GDM1 (cell line): Measurements from ENCODE around the gene GCLM.
"Not testable (repeated sequence)": the region's sequence is repeated elsewhere in the genome, so short reads cannot be mapped to it uniquely, and the experiment has no call there.

Source experiments
- DNase-seq: peaks from one replicate; lab custom pipeline; 2025; lab: John Stamatoyannopoulos, UW

The GCLM gene

DNA sequence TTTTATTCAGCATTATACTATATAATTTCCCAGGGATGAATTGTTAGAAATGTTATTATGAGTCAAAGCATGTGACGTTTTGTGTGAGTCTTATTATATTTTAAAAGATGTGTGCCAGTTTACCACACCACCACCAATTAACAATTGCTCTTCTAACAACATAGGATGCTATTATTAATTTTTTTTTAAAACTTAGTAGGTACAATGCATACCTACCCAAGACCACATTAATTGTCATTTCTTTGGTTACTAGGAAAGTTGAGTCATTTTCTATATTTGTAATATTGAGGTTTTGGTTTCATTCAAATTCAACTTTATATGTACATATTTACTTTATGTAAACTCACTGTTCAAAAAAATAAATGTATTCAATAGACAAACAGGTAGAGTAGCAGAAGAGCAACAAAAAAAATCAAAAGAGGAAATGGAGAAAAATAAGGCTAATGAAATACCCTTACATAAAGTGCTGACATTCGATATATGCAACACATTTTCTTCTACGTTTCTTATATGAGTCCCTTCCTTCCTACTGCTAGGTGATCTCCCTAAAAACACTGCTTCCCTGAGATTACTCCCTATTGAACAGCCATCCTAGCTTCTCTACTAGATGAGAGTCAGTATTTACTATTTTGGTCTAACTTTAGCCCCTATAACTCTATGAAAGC, 9.6 kb downstream of the GCLM start:
- no peak for DNase-seq

DNA sequence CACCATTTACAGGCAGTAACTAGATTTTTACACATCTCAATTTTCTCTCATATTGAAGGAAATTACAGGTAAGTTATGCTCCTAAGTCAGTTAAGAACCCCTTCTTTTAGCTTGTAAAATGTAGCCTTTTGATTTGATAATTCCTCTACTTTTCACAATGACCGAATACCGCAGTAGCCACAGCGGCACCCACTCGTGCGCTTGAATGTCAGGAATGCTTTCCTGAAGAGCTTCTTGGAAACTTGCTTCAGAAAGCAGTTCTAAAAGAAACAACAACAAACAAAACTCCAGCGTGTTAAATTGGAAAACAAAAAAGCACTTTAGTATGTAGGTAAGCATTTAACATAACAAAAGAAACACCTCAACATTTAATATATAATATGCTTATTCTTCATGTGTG, 20.3 kb downstream of the GCLM start:
- no peak for DNase-seq

GRCh38 chr1:93882269-93882668, 27.0 kb downstream of the GCLM start:
- no peak for DNase-seq

DNA sequence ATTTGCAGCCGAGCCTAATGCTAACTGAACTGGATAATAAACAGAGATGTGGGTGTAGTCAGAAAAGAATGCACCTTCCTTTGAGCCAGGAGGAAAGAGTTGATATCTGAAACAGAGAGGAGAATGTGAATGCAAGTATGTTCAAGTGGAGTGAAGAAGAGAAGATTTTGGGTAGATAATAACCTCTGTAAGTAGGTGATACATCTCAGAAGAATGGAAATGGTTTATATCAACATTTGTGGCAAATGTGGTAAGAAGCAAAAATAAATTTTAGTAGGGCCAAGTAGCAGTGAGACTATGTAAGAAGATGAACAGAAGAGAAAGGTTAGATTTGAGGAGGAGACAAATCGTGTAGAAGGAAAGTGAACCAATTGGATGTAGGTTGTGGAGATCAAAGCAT, 28.5 kb downstream of the GCLM start:
- no peak for DNase-seq

- DNase-seq, result peak; percentile 76
Measured at GRCh38 chr1:93878889-93879586, 30.2 kb downstream of the GCLM start, which contains the start of gene DNTTIP2. TSS of gene DNTTIP2 (minus strand) at chr1:93879206. CDS start at chr1:93879148, 58 bp downstream.

GRCh38 chr1:93878501-93878888, 30.7 kb downstream of the GCLM start:
- DNase-seq, result no peak

- DNase-seq, result no peak
Measured at GRCh38 chr1:93877529-93877928, 31.7 kb downstream of the GCLM start.

DNA sequence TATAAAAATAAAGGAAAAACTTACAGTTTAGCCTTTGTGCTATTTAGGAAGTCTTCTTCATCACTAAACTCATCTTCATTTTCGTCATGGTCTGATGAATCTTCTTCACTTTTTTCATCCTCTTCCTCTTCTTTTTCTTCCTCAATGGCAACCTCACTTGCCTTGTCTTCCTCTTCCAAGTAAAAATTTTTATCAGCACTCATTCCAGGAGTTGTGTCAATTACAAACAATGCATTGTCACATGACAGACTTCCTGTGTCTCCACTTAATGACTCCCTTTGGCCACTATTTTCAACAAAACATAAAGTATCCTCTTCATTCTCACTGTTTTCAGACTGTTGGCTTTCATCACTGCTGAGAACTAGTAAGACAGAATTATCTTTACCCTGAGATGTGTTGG, 33.0 kb downstream of the GCLM start:
- DNase-seq, result no peak

DNA sequence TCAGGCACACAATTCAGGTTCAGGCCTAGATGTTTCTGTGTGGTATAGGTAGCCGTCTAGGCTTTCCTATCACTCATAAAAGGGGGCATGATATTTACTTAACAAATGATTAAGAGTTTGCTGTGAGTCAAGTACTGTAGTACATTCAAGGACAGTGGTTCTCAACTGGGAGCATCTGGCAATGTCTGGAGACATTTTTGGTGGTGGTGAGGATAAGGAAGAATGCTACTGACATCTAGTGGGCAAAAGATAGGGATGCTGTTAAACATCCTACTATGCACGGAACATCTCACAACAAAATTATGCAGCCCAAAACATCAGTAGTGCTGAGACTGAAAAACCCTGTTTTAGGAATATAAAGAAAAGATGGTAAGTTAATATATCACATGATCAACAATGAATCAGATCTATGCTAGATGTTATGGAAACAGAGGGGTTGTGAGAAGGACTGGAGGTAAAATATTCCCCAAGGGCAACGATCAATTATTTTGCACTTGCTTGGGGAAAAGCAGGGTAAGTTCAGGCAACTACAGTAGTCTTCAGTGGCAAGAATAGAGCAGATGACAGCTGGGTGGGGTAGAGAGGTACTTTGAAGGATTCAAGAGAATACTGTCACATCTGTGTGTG, 35.1 kb downstream of the GCLM start:
- DNase-seq, result no peak

GRCh38 chr1:93871366-93871765, 37.9 kb downstream of the GCLM start:
- DNase-seq, result no peak

GRCh38 chr1:93869653-93870052, 39.6 kb downstream of the GCLM start:
- no peak for DNase-seq

DNA sequence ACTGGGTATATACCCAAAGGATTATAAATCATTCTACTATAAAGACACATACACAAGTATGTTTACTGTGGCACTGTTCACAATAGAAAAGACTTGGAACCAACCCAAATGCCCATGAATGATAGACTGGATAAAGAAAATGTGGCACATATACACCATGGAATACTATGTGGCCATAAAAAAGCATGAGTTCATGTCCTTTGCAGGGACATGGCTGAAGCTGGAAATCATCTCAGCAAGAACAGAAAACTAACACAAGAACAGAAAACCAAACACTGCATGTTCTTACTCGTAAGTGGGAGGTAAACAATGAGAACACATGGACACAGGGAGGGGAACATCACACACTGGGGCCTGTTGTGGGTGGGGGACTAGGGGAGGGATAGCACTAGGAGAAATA, 40.7 kb downstream of the GCLM start:
- DNase-seq, result not testable (repeated sequence)

GRCh38 chr1:93865253-93865652, 44.0 kb downstream of the GCLM start:
- no peak for DNase-seq

DNA sequence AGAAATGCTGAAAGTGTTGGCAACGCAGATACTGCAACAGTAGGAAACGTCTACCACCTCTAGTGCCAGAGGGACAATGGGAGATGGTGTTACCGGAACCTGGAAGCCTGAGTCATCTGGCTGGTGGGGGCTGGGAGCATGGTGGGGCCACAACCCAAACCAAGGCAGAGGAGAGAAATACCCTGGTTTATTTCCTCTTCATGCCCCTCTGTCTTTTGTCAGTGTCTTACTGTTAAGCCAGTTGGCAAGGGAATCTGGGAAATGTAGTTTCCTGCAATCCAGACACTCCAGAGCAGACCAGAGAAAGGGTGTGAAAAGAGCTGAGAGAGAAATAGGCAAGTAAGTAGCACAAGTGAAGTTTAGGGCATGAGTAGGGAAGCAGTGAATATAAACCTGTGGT, 45.1 kb downstream of the GCLM start:
- DNase-seq, result no peak

GRCh38 chr1:93857653-93858052, 51.6 kb downstream of the GCLM start:
- not testable (repeated sequence) for DNase-seq

GRCh38 chr1:93855983-93856382, 53.2 kb downstream of the GCLM start:
- DNase-seq, result not testable (repeated sequence)

GRCh38 chr1:93853940-93854339, 55.3 kb downstream of the GCLM start:
- DNase-seq, result no peak

GRCh38 chr1:93851878-93852277, 57.4 kb downstream of the GCLM start:
- DNase-seq, result no peak

DNA sequence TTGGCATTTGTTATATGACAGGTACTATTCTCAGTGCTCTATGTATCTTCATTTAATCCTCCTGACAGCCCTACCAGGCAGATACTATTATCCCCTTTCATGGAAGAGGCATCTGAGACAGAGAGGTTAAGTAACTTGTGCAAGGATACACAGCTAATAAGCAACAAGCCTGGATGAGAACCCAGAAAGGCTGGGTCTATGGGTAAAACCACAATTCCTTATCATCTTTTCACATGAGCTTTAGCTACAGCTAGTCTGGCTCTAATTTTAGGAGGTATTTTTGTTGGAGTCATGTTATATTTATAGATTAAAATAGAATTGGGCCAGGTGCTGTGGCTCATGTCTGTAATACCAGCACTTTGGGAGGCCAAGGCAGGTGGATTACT, 57.9 kb downstream of the GCLM start:
- no peak for DNase-seq

DNA sequence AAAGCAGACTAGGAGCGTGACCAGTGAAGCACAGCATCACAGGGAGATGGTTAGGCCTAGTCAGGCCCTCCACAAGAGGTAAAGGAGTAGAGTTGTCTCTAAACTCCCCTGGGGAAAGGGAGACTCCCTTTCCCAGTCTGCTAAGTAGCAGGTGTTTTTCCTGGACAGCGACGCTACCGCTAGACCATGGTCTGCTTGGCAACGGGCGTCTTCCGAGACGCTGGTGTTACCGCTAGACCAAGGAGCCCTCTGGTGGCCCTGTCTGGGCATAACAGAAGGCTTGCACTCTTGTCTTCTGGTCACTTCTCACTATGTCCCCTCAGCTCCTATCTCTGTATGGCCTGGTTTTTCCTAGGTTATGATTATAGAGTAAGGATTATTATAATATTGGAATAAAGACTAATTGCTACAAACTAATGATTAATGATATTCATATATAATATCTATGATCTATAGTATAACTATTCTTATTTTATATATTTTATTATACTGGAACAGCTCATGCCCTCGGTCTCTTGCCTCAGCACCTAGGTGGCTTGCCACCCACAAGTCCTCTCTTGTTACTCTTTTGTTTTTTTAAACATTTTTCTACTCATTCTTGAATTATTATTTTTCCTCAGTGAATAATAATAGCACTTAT, 58.4 kb downstream of the GCLM start:
- DNase-seq, result not testable (repeated sequence)

- DNase-seq, result no peak
Measured at GRCh38 chr1:93848350-93848883, 60.8 kb downstream of the GCLM start.

DNA sequence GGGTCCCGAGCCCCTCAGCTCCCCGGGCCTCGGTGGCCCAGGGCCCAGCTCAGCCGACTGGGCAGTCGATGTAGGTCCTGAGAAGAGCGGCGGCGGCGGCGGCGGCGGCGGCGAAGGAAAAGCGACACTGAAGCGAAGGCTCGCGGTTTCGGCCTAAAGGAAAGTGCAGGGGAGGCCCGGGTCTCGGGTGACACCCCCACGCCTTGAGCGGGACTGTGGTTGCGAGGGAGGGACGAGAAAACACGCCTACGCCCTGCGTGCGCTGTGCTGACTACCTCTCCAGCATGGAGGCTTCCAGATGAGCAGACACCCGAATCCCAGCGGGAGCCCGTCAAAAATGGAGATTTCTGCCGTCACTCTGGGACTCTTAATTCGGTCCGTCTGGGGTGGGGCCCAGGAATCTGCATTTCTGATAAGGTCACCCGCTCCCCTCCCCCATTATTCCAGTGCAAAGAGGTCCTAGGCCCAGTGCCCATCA, 61.4 kb downstream of the GCLM start:
- peak; percentile 70 for DNase-seq
